OCI-LY3 (cell line): ENCODE results near the gene CREBL2.
"Not testable (repeated sequence)": the region's sequence is repeated elsewhere in the genome, so short reads cannot be mapped to it uniquely, and the experiment has no call there.

Experiments
- EZH2phosphoT487 ChIP-seq: fragments of 200-600 bp; shearing (Covaris generic); IDR thresholded peaks from 2 replicates; pipeline ENCODE4 v1.6.1; 2018; ENCODE audit warnings: antibody characterized with exemption, mixed run types, low read depth
- TF ChIP-seq, protein P1 (sequence below): fragments of 200-600, 300-600 bp; sonication (generic); IDR thresholded peaks from 2 replicates; pipeline ENCODE4 v1.5.1; 2014; ENCODE audit warnings: antibody characterized with exemption, low read length, low read depth

- TF ChIP-seq, protein P1, sequence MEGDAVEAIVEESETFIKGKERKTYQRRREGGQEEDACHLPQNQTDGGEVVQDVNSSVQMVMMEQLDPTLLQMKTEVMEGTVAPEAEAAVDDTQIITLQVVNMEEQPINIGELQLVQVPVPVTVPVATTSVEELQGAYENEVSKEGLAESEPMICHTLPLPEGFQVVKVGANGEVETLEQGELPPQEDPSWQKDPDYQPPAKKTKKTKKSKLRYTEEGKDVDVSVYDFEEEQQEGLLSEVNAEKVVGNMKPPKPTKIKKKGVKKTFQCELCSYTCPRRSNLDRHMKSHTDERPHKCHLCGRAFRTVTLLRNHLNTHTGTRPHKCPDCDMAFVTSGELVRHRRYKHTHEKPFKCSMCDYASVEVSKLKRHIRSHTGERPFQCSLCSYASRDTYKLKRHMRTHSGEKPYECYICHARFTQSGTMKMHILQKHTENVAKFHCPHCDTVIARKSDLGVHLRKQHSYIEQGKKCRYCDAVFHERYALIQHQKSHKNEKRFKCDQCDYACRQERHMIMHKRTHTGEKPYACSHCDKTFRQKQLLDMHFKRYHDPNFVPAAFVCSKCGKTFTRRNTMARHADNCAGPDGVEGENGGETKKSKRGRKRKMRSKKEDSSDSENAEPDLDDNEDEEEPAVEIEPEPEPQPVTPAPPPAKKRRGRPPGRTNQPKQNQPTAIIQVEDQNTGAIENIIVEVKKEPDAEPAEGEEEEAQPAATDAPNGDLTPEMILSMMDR = not testable (repeated sequence)
- not testable (repeated sequence) for TF ChIP-seq EZH2phosphoT487
Measured at GRCh38 chr12:12645968-12646367, 34.3 kb downstream of the CREBL2 start.
